Femur (tissue), 1 donor: ENCODE measurements around the gene TRIM72.
"Not testable (repeated sequence)": the region's sequence is repeated elsewhere in the genome, so short reads cannot be mapped to it uniquely, and the experiment has no call there.

ENCODE experiments used
- DNase-seq: peaks from one replicate; pipeline ENCODE4 v3.0.0-alpha.2; 2017

Gene TRIM72, protein sequence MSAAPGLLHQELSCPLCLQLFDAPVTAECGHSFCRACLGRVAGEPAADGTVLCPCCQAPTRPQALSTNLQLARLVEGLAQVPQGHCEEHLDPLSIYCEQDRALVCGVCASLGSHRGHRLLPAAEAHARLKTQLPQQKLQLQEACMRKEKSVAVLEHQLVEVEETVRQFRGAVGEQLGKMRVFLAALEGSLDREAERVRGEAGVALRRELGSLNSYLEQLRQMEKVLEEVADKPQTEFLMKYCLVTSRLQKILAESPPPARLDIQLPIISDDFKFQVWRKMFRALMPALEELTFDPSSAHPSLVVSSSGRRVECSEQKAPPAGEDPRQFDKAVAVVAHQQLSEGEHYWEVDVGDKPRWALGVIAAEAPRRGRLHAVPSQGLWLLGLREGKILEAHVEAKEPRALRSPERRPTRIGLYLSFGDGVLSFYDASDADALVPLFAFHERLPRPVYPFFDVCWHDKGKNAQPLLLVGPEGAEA

DNA sequence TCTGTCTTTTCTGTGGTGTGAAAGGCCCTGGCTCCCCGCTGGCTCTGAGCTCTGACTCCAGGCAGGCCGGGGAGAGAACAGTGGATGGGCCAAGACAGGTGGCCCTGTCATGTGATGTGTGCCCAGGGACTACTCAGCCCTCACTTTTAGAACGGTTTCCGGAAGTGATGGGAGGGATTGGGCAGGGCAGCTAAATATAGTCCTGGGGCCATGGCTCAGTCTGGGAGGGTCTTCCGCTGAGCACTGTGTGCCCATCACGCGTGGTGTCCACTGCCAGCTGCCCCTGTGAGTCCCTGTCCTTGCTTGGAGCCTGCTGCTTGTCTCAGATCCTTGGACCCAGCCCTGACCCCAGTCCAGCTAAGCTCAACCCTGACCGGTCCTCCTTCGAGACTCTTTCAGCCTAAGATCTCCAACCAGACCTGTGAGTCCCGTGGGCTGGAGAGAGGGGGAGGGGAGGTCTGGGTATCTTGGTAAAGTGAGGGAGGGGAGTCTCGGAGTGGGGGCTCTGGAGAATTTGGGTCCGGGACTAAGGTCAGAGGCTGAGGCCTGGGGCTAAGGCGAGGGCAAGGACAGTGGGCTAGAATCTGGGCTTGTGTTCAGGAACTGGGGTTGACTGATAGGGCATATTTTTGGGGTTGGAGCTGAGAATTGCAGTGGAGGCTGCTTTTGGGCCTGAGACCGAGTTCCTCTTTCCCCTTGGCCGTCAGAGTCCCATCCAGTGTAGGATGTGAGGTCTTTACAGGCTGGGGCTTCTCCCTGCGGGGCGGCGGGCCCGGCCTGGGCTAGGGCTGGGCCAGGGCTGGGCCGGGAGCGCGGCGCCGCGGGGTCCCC, at the start of gene TRIM72:
TRIM72 (plus strand) TSS at position 243 of the 831 bp plus-strand sequence. CDS start 620 bp downstream, outside the sequence.
- peak; percentile 78 for DNase-seq

DNA sequence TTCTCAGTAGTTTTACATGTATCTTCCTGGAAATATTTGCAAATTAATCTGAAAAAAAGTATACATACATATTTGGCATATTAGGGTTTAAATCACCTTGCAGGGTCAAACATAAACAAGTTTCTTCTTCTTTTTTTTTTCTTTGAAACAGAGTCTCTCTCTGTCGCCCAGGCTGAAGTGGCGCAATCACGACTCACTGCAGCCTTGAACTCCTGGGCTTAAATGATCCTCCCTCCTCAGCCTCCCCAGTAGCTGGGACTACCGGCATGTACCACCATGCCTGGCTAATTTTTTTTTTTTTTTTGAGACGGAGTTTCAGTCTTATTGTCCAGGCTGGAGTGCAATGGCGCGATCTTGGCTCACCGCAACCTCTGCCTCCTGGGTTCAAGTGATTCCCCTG, 46.6 kb upstream of the TRIM72 start:
- no peak for DNase-seq

DNA sequence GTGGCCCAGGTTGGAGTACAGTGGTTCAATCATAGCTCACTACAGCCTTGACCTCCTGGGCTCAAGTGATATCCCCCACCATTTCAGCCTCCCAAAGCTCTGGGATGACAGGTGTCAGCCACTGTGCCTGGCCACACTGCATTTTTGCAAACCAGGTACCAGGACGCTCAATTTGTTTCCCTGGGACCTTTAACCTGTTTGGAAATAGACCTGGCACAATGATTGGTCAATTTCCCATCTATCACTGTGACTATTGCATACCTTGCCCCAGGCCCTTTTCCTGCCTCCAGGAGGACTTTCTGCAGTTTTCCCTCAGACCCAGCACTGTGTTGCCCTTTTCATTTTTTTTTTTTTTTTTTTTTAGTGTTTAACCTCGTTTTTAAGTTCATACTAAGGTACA, 45.1 kb upstream of the TRIM72 start:
- no peak for DNase-seq

DNA sequence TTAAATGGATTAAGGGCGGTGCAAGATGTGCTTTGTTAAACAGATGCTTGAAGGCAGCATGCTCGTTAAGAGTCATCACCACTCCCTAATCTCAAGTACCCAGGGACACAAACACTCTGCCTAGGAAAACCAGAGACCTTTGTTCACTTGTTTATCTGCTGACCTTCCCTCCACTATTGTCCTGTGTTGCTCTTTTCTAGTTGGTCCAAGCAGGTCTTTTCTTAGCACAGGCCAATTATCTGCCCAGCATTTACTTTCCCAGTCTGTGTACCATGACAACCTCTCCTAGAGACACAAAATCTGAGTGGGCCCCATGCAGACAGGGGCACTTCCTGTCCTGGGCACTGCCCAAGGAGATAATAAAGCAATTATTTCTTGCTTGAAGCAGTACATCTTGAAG, 43.9 kb upstream of the TRIM72 start:
- not testable (repeated sequence) for DNase-seq

DNA sequence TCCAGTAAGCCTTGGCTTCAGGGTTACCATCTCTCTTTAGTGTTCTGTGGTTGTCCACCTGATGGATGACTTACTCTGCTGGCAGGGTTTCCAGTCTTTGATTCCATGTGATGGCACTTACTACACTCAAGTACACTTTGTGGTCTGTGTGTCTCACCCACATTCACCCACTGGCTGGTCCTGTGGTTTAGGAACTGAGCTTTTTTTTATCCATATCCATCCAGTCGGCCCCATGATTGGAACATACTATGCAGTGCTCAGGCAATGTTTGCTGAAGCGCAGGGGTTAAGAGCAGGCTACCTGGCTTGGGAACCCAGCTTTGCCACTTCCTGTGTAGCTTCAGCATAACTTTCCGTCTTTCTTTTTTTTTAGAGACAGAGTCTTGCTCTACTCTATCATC, 36.8 kb upstream of the TRIM72 start:
- peak; percentile 48 for DNase-seq

DNA sequence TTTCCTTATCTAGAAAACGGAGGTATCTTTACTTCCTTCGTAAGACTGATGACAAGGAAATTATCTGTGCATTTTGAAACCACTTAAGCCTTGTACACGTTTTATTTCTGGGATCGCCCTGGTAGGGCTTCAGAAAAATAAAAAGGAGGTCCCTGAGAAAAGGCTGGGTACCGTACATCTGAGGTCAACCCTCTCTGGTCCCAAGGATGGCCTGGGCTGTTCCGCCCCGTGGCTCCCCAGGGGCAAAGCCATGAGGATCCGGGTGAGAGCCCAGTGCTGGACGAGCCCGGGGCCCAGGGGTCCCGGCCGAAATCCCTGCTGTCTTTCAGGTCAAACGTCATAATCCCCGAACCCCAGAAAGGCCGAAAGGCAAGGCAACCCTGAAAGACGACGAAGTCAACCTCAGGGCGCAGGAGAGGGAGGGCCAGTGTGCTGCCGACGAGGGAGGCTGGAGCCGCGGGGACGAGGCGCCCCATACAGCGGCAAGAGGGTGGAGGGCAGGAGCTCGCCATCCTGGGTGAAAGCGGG, 34.6 kb upstream of the TRIM72 start:
- DNase-seq = no peak

DNA sequence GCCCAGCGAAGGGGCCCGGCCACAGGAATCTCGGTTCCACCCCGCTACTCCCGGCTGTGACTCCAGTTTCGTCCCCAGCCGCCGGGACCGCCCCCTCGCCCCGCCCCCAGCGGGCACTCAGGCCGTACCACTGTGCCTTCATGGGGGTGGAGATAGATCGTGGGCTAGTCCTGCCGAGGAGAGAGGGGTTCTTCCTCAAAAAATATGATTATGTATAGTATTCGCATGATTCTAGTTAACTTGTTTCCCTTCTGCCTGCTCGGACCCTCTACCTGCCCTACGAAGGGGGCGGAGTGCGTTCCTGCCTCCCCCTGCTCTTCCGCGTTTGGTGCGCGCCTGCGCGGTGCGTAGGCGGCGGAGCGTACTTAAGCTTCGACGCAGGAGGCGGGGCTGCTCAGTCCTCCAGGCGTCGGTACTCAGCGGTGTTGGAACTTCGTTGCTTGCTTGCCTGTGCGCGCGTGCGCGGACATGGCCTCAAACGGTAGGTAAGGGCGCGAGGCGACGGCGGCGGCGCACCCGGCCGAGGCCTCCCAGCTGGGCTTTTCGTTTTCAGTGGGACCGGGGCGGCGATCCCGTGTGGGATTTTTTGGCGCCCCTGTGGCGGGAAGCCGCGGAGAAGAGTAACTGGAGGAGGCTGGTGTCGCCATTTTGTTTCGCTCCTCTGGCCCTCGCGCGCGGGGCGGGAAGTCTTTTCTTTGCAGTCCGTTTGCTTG, 34.0 kb upstream of the TRIM72 start, which contains the start of gene FUS:
FUS (plus strand) TSS at position 393 of the 713 bp plus-strand sequence; CDS start at position 469, 76 bp downstream.
- peak; percentile 95 for DNase-seq

DNA sequence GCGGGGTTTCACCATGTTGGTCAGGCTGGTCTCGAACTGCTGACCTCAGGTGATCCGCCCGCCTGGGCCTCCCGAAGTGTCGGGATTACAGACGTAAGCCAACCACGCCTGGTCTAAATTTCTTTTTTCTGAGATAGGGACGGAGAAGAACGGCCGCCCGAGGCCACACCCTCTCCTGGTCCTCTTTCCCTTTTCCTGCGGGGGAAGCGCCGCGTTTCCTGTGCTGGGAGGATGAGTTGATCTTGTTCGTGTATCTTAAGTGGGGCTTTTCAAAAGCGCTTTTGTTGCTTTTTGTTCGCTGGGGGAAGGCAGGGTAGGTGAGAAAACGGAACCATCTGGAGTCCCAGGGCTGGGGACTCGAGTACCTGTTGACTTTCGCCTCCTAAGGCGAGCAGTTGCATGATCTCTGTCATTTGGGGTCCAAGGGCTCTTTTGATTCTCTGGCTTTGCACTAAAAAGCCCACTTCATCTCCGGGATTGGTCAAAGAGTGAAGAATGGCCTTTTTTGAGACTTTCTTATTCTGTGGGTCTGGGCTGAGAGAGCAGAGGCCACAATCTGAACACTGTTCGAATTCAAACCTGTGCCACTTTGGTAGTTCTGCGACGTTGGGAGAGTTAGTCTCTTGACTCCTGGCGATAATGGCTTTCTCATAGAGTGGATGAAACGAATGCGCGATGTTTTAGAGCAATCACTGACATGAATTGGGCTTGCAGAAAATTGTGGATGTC, 32.7 kb upstream of the TRIM72 start:
- peak; percentile 49 for DNase-seq

DNA sequence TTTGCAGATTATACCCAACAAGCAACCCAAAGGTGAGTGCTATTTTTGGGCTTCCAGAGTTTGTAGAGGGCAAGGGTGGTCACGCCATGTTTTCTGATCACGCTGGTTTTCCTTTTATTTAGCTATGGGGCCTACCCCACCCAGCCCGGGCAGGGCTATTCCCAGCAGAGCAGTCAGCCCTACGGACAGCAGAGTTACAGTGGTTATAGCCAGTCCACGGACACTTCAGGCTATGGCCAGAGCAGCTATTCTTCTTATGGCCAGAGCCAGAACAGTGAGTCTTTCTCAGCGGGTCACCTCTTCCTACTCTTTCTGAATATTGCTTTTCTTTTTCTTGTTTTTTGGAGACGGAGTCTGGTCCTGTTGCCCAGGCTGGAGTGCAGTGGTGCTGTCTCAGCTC, 31.5 kb upstream of the TRIM72 start:
- no peak for DNase-seq

DNA sequence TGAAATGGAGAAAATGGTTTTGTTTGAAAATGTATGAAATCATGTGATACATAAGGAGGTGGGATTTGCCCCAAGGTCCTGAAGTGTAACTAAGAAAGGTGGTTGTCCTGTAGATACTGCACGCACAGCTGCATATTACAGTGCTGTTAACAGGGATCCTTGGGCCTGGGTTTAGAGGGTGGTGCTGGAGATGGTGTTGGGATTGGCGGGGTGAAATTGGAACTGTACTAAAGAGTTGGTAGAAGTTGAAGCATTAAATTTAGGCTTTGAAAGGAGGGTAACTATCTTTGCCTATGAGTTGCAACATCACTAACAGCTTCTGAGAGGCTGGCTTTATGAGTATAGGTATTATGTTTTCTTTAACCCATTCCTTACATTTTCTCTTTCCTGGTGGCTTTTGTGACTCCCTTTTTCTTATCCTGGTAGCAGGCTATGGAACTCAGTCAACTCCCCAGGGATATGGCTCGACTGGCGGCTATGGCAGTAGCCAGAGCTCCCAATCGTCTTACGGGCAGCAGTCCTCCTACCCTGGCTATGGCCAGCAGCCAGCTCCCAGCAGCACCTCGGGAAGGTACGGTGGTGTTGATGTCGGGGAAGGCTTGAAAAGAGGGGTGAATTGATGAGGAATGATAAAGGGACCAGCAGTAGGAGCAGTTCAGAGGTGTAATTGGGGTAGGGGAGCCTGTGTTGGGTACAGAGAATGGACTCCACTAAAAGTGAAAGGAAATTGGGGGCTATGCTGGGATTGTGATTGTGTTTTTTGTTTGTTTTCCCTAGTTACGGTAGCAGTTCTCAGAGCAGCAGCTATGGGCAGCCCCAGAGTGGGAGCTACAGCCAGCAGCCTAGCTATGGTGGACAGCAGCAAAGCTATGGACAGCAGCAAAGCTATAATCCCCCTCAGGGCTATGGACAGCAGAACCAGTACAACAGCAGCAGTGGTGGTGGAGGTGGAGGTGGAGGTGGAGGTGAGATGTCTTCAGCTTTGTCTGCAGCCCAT, 30.2 kb upstream of the TRIM72 start:
- DNase-seq = no peak

DNA sequence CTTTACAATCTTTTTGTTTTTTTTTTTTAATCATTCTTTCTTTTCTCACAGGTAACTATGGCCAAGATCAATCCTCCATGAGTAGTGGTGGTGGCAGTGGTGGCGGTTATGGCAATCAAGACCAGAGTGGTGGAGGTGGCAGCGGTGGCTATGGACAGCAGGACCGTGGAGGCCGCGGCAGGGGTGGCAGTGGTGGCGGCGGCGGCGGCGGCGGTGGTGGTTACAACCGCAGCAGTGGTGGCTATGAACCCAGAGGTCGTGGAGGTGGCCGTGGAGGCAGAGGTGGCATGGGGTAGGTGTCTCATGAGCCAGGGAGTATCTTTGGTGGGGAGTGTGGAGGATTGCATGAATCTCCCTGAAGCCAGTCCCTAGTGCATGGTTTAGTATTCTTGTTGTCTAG, 29.0 kb upstream of the TRIM72 start:
- DNase-seq = no peak

DNA sequence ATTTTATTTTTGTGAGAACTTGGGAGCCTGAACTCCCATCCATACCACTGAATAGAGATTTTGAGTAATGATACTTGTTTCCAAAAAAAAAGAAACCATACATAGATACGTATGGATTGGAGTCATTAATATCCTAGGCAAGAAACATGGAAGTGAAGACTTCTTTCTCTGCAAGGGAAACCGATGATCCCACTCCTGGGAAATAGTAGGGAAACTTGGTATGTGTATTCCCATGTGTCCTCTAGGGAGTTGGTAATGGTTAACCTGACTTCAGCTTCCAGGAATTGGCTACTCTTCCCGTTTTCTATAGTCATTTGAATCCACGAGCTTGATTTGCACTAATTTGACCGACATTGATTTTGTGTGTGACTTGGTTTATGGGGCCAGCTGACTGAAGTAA, 28.6 kb upstream of the TRIM72 start:
- DNase-seq = no peak

DNA sequence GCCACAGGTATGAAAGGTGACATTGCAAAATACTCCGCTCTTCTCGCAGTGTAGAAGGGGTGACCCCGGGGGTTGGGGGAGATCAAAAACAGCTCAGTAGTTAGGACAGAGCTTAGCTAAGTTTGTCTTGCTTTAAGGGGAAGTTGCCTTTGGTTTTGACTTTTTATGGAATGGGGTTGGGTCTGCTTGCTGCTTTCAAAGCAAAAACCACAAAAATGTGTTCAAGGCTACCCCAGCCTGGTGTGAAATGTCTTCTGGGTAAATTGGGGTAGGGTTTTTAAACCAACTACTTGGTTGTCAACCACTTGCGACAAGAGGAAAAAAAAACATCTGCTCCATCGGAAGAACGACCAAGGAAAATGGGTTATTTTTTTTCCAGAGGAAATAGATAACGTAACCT, 27.7 kb upstream of the TRIM72 start:
- no peak for DNase-seq

DNA sequence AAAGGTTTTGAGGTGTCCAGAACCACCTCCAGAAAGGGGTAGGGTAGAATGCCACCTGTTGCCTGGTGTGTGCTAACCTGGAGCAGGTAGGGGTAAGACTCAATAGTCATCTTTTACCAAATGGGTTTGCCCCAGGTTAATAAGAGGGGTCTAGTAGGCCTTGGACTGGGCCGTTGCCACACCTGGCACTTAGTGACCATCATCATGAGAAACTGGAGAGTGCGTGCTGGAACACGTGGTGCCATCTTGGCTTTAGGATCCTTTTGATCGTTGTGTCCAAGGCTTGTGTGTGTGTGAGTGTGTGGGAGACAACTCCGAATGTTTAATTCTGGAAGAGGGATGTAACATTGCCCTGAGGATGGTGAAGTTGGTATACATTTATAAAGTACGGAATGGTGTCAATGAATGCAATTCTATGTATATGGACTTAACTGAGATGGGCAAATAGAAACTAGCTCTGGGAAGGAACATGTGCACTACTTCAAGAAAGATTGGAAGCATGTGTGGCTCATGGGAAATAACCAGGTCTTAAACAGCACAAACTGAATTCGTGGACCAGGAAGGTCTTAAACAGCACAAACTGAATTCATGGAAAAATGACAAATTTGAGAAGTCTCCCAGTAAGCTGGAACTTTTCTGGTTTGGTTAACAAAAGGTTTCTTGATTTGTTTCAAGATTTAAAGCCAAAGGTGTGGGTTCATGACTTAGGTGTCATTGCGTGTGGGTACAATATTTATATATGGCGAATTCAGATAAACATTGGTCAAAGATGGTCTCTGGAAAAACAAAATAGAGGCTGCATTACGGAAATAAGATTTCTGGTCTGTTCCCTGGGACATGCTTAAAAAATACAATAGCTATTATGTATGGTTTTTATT, 26.8 kb upstream of the TRIM72 start:
- DNase-seq = no peak

DNA sequence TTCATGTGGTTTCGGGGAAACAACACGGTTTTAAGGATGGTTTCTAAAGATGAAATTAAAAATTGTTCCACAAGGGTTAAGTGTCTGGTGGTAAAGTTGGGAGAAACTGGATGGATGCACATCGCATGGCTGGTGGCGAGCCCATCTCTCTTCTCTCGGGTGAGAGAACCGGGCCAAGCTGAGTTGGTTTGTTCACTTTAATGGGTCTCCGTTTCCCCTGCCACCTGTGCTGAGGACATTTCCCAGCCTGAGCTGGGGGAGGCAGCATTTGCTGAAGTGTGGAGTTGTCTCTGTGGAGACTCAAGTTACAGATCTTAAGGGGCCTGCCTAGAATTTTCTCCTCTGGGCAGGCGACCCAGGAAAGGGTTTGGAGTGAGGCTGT, 26.1 kb upstream of the TRIM72 start:
- DNase-seq = no peak

DNA sequence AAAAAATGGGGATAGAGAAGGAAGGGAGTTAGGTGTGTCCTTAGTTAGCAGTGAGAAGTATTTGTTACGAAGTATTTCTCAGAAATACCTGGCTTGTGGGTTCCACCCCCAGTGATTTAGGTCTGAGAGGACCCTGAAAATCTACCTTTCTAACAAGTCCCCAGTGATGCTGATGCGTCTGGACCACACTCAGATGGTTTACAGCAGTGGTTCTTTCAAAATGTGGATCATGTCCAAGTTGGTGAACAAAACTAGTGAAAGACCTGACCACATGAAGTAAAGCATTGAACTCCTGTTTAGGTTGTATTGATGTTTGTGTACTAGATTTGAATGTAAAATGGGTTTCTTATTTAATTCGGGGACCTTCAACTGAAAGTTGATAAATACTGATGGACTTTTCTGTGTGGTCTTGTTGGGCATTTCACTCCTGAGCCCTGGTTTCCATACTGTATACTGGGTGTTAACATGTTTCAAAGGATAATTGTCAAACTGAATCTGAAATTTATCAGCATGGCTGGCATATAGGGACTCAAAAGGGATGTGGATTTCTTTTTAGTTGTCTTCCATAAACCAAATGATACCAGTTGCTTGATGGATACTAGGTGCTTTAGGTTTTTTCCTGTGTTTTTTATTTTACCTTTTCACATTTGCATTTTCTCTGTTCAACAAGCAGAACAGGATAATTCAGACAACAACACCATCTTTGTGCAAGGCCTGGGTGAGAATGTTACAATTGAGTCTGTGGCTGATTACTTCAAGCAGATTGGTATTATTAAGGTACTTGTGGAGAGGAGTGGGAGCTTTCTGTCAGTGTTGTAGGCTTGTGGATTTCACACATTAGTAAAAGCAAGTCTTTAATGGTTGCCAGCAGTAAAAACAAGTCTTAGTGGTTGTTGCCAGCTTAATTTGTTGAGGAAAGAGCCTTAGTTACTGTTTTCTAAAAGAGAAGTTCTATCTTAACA, 25.2 kb upstream of the TRIM72 start:
- no peak for DNase-seq

DNA sequence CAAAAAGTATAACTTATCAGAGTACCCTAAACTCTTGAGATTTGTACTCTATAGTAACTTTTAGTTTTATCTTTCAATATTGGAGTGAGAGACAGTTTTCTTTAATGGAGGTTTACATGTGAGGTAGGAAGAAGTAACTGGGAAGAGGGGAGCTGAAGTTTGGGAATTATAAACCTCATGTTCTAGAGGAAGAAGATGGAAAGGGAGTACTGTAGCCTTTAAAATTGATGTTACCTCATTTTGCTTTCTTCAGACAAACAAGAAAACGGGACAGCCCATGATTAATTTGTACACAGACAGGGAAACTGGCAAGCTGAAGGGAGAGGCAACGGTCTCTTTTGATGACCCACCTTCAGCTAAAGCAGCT, 24.5 kb upstream of the TRIM72 start:
- no peak for DNase-seq

DNA sequence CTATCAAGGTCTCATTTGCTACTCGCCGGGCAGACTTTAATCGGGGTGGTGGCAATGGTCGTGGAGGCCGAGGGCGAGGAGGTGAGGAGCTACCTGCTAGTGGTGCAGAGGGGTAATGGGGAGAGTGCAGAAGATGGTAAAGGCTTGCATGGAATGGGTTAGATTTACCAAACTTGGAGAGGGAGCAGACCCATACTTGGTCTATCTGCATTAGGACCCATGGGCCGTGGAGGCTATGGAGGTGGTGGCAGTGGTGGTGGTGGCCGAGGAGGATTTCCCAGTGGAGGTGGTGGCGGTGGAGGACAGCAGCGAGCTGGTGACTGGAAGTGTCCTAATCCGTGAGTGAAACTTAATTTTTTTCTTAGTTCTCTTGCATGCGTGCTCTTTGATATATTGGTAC, 23.9 kb upstream of the TRIM72 start:
- no peak for DNase-seq
